Measurements from ENCODE around the gene SEPTIN8.
A peak's percentile ranks its signal among the peaks of the same experiment; 100 is the strongest.

Gene SEPTIN8

DNA sequence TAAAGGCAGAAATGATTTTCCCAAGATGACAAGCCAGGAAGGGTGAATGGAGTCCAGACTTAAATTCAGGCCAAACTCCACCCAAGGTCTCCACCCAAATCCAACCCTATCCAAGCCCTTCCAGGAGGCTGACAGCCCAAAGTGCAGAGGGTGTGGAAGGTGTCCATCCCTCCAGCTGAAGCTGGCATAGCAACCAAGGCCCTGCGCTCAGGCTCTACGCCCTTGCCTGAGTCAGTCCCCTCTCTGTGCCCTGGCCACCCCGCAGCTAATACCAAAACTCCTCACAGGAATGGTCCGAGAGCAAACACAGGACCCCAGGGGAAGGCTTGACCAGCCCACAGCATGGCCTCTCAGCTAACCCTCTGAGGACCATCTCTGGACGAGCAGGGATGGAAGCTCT lies 2.1 kb downstream of the SEPTIN8 start:
- no peak overlapping the region for H3K4me3 ChIP-seq (ENCODE audit: low read depth, low read length)
- no peak for DNase-seq (ENCODE audit: low read depth)
- TF ChIP-seq, protein P1, sequence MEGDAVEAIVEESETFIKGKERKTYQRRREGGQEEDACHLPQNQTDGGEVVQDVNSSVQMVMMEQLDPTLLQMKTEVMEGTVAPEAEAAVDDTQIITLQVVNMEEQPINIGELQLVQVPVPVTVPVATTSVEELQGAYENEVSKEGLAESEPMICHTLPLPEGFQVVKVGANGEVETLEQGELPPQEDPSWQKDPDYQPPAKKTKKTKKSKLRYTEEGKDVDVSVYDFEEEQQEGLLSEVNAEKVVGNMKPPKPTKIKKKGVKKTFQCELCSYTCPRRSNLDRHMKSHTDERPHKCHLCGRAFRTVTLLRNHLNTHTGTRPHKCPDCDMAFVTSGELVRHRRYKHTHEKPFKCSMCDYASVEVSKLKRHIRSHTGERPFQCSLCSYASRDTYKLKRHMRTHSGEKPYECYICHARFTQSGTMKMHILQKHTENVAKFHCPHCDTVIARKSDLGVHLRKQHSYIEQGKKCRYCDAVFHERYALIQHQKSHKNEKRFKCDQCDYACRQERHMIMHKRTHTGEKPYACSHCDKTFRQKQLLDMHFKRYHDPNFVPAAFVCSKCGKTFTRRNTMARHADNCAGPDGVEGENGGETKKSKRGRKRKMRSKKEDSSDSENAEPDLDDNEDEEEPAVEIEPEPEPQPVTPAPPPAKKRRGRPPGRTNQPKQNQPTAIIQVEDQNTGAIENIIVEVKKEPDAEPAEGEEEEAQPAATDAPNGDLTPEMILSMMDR (conservative IDR thresholded peaks at IDR 0.05; ENCODE audit: low read depth, low read length) = no peak

- DNase-seq (ENCODE audit: low read depth) = no peak
- no peak overlapping the region for H3K4me3 ChIP-seq (ENCODE audit: low read depth, low read length)
- TF ChIP-seq, protein P1 (conservative IDR thresholded peaks at IDR 0.05; ENCODE audit: low read depth, low read length) = no peak
Observed at GRCh38 chr5:132774406-132774805, 2.6 kb downstream of the SEPTIN8 start.

- TF ChIP-seq, protein P1 (conservative IDR thresholded peaks at IDR 0.05; ENCODE audit: low read depth, low read length) = no peak
- DNase-seq (ENCODE audit: low read depth) = no peak
- no peak overlapping the region for H3K4me3 ChIP-seq (ENCODE audit: low read depth, low read length)
Observed at GRCh38 chr5:132773601-132774355, 3.3 kb downstream of the SEPTIN8 start.

DNA sequence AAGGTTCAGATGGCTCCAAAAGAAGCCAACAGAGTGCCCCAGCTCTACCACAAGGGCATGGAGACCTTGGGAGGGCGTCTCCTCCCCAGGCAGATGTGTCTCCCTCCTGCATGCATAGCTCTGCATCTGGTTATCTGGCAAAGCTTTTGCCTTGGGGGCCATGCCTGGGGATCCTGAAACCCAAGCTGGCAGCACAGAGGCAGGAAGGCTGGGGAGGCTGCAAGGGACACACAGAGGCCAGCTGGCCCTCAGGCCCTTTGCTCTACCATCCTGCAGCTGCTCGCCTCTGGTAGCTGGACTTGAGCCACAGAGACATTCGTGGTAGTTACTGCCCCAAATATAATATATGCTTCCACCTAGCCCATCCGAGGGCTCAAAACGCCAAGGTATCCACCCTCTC lies 3.9 kb downstream of the SEPTIN8 start:
- DNase-seq (ENCODE audit: low read depth) = no peak
- H3K4me3 ChIP-seq (ENCODE audit: low read depth, low read length) = no peak overlapping the region
- TF ChIP-seq, protein P1 (conservative IDR thresholded peaks at IDR 0.05; ENCODE audit: low read depth, low read length) = no peak

- DNase-seq (ENCODE audit: low read depth) = no peak
- no peak overlapping the region for H3K4me3 ChIP-seq (ENCODE audit: low read depth, low read length)
- TF ChIP-seq, protein P1 (conservative IDR thresholded peaks at IDR 0.05; ENCODE audit: low read depth, low read length) = no peak
Observed at GRCh38 chr5:132772291-132773070, 4.6 kb downstream of the SEPTIN8 start.

DNA sequence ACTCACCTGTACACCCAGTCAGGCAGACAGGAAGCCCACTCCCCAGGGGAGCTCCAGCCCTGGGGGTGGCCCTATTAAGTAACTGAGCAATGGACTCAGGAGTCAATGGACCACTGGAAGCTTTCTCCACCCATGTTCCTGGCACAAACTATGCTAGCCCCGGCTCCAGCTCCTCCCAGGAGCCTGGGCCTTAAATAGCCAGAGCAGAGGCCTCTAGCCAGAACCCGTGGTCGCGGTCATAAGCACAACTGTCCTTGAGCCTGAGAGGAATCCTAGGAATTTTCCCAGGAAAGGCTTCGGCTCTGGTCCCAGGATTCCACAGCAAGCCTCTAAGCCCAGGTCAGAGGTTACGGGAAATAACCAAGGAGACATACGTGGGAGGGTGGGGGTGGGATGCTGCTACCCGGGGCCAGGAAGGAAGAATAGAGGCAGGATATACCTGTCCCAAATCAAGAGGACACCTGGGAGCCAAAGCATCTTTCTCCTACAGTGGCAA lies 5.5 kb downstream of the SEPTIN8 start:
- TF ChIP-seq, protein P1 (conservative IDR thresholded peaks at IDR 0.05; ENCODE audit: low read depth, low read length) = no peak
- DNase-seq (ENCODE audit: low read depth) = peak; percentile 68
- no peak overlapping the region for H3K4me3 ChIP-seq (ENCODE audit: low read depth, low read length)
